ENCODE measurements around the gene SNCB. TPM values are rescaled to one million over a fixed set of nuclear protein-coding genes. Genes with fewer than 3 reads are reported as not detected.

The SNCB gene
- total RNA-seq (2014; rRNA removed; shearing (Covaris generic)) = 4.7 and 7.2 TPM in 2 replicates

- peak; percentile 95 for DNase-seq
- Histone ChIP-seq H3K4me3 (ENCODE audit: insufficient read depth, low read depth, low read length) (peak within 1 kb of the TSS; percentile 83), H3K36me3 (replicated peaks; ENCODE audit: control insufficient read depth, insufficient read depth, low read length) (no peaks in the 10 kb centered on the region), H3K27me3 (ENCODE audit: control insufficient read depth, insufficient read depth, low read length) (peaks cover 35% of the 10 kb centered on the region)
Observed at GRCh38 chr5:176629853-176630680, at the start of gene SNCB, which contains the start of gene EIF4E1B. TSS of gene SNCB (minus strand) at chr5:176630534. CDS start at chr5:176629654, 880 bp downstream. TSS of gene EIF4E1B (plus strand) at chr5:176630675. CDS start at chr5:176642788, 12,113 bp downstream.

GRCh38 chr5:176679365-176680225, 49.3 kb upstream of the SNCB start:
- peak; percentile 75 for DNase-seq
- Histone ChIP-seq H3K36me3 (replicated peaks; ENCODE audit: control insufficient read depth, insufficient read depth, low read length) (no peaks in the 10 kb centered on the region), H3K4me3 (ENCODE audit: insufficient read depth, low read depth, low read length) (peak overlapping the region; percentile 24; the same call in 1 of the 2 replicates), H3K27me3 (ENCODE audit: control insufficient read depth, insufficient read depth, low read length) (peaks cover 9% of the 10 kb centered on the region)

GRCh38 chr5:176678584-176678983, 48.2 kb upstream of the SNCB start:
- peaks cover 9% of the 10 kb centered on the region for H3K27me3 ChIP-seq (ENCODE audit: control insufficient read depth, insufficient read depth, low read length)
- H3K4me3 ChIP-seq (ENCODE audit: insufficient read depth, low read depth, low read length) = no peak overlapping the region
- DNase-seq = no peak
- no peaks in the 10 kb centered on the region for H3K36me3 ChIP-seq (replicated peaks; ENCODE audit: control insufficient read depth, insufficient read depth, low read length)

- DNase-seq = no peak
- Histone ChIP-seq H3K27me3 (ENCODE audit: control insufficient read depth, insufficient read depth, low read length) (peaks cover 9% of the 10 kb centered on the region), H3K36me3 (replicated peaks; ENCODE audit: control insufficient read depth, insufficient read depth, low read length) (no peaks in the 10 kb centered on the region), H3K4me3 (ENCODE audit: insufficient read depth, low read depth, low read length) (no peak overlapping the region)
Observed at GRCh38 chr5:176677209-176677939, 47.0 kb upstream of the SNCB start.

- peaks cover 9% of the 10 kb centered on the region for H3K27me3 ChIP-seq (ENCODE audit: control insufficient read depth, insufficient read depth, low read length)
- H3K36me3 ChIP-seq (replicated peaks; ENCODE audit: control insufficient read depth, insufficient read depth, low read length) = no peaks in the 10 kb centered on the region
- H3K4me3 ChIP-seq (ENCODE audit: insufficient read depth, low read depth, low read length) = no peak overlapping the region
- no peak for DNase-seq
Observed at GRCh38 chr5:176676361-176676824, 46.1 kb upstream of the SNCB start.

- Histone ChIP-seq H3K27me3 (ENCODE audit: control insufficient read depth, insufficient read depth, low read length) (peaks cover 6% of the 10 kb centered on the region), H3K4me3 (ENCODE audit: insufficient read depth, low read depth, low read length) (no peak overlapping the region), H3K36me3 (replicated peaks; ENCODE audit: control insufficient read depth, insufficient read depth, low read length) (no peaks in the 10 kb centered on the region)
- DNase-seq = peak; percentile 83
Observed at GRCh38 chr5:176675676-176676360, 45.5 kb upstream of the SNCB start.

GRCh38 chr5:176674799-176675198, 44.5 kb upstream of the SNCB start:
- no peak for DNase-seq
- H3K36me3 ChIP-seq (replicated peaks; ENCODE audit: control insufficient read depth, insufficient read depth, low read length) = no peaks in the 10 kb centered on the region
- H3K4me3 ChIP-seq (ENCODE audit: insufficient read depth, low read depth, low read length) = no peak overlapping the region
- H3K27me3 ChIP-seq (ENCODE audit: control insufficient read depth, insufficient read depth, low read length) = peaks cover 5% of the 10 kb centered on the region

- Histone ChIP-seq H3K36me3 (replicated peaks; ENCODE audit: control insufficient read depth, insufficient read depth, low read length) (no peaks in the 10 kb centered on the region), H3K27me3 (ENCODE audit: control insufficient read depth, insufficient read depth, low read length) (no peaks in the 10 kb centered on the region; the same call in none of the 2 replicates), H3K4me3 (ENCODE audit: insufficient read depth, low read depth, low read length) (no peak overlapping the region)
- DNase-seq = no peak
Observed at GRCh38 chr5:176673651-176674583, 43.6 kb upstream of the SNCB start.

- Histone ChIP-seq H3K4me3 (ENCODE audit: insufficient read depth, low read depth, low read length) (no peak overlapping the region), H3K36me3 (replicated peaks; ENCODE audit: control insufficient read depth, insufficient read depth, low read length) (no peaks in the 10 kb centered on the region), H3K27me3 (ENCODE audit: control insufficient read depth, insufficient read depth, low read length) (no peaks in the 10 kb centered on the region; the same call in 1 of the 2 replicates)
- peak; percentile 88 for DNase-seq
Observed at GRCh38 chr5:176671890-176672747, 41.8 kb upstream of the SNCB start.

GRCh38 chr5:176671399-176671798, 41.1 kb upstream of the SNCB start:
- no peaks in the 10 kb centered on the region for H3K36me3 ChIP-seq (replicated peaks; ENCODE audit: control insufficient read depth, insufficient read depth, low read length)
- no peaks in the 10 kb centered on the region; the same call in 1 of the 2 replicates for H3K27me3 ChIP-seq (ENCODE audit: control insufficient read depth, insufficient read depth, low read length)
- DNase-seq = no peak
- H3K4me3 ChIP-seq (ENCODE audit: insufficient read depth, low read depth, low read length) = no peak overlapping the region

- Histone ChIP-seq H3K27me3 (ENCODE audit: control insufficient read depth, insufficient read depth, low read length) (no peaks in the 10 kb centered on the region; the same call in 1 of the 2 replicates), H3K4me3 (ENCODE audit: insufficient read depth, low read depth, low read length) (no peak overlapping the region), H3K36me3 (replicated peaks; ENCODE audit: control insufficient read depth, insufficient read depth, low read length) (no peaks in the 10 kb centered on the region)
- DNase-seq = no peak
Observed at GRCh38 chr5:176670449-176670848, 40.1 kb upstream of the SNCB start.

- no peak for DNase-seq
- Histone ChIP-seq H3K4me3 (ENCODE audit: insufficient read depth, low read depth, low read length) (no peak overlapping the region), H3K27me3 (ENCODE audit: control insufficient read depth, insufficient read depth, low read length) (no peaks in the 10 kb centered on the region; the same call in 1 of the 2 replicates), H3K36me3 (replicated peaks; ENCODE audit: control insufficient read depth, insufficient read depth, low read length) (no peaks in the 10 kb centered on the region)
Observed at GRCh38 chr5:176667637-176668036, 37.3 kb upstream of the SNCB start.
